A549 (cell line): ENCODE results near the gene SERPIND1. TPM values are rescaled to one million over a fixed set of nuclear protein-coding genes. Genes with fewer than 3 reads are reported as not detected.

Experiments
- ATAC-seq, 2 experiments: fragments of 200-7000 bp in 1 of 2; fragments of >200 bp in 1 of 2; cut with Nextera tagmentation in 1 of 2; cut with Tn5 transposase in 1 of 2; 3 replicates each; pipeline versions ENCODE4 v1.8.0 to v1.9.1; 2018 to 2020; ENCODE audit warnings: mild to moderate bottlenecking in 1 of 2, moderate library complexity in 1 of 2
- CTCF ChIA-PET: fragments of 300-600 bp; sonication (Branson Sonifier 250); formaldehyde crosslinking; extraction: SDS; loops from one replicate; lab custom pipeline; 2021; ENCODE audit warnings: antibody characterized with exemption, inconsistent platforms; lab: Yijun Ruan, JAX
- POLR2A ChIA-PET: fragments of 350-600 bp; formaldehyde crosslinking; extraction: SDS; loops from one replicate; lab custom pipeline; 2021; ENCODE audit warnings: antibody characterized with exemption, inconsistent platforms; lab: Yijun Ruan, JAX
- DNase-seq, 2 experiments: peaks; one replicate each; pipeline versions ENCODE4 v3.0.0 to v3.0.0-alpha.2; 2011 to 2016; ENCODE audit warnings: low read depth in 1 of 2, low spot score in 1 of 2
- FAIRE-seq: peaks from 2 replicates; lab custom pipeline; 2011; peaks lifted over from hg19 to GRCh38; lab: Jason Lieb, UNC
- H3K27ac ChIP-seq, 2 experiments: fragments of >200 bp; sonication (Bioruptor Twin); formaldehyde crosslinking; 3 replicates each; pipeline ENCODE4 v1.5.1; 2016 to 2017
- H3K4me1 ChIP-seq: fragments of >200 bp; sonication (Bioruptor Twin); formaldehyde crosslinking; 3 replicates; pipeline ENCODE4 v1.6.1; 2016
- H3K4me2 ChIP-seq: fragments of >200 bp; sonication (Bioruptor Twin); formaldehyde crosslinking; 3 replicates; pipeline ENCODE4 v1.6.1; 2016
- H3K4me3 ChIP-seq: fragments of >200 bp; sonication (Bioruptor Twin); formaldehyde crosslinking; 3 replicates; pipeline ENCODE4 v1.5.1; 2016
- H3K9me3 ChIP-seq: fragments of >200 bp; sonication (Bioruptor Twin); formaldehyde crosslinking; 3 replicates; pipeline ENCODE4 v1.6.1; 2016
- BCL3 ChIP-seq: fragments of >200 bp; sonication (Bioruptor Twin); formaldehyde crosslinking; IDR thresholded peaks from 3 replicates; pipeline ENCODE4 v1.6.1; 2016
- CBX2 ChIP-seq: fragments of 200-600 bp; sonication (generic); IDR thresholded peaks from 2 replicates; pipeline ENCODE4 v1.6.1; 2016; ENCODE audit warnings: low read depth, mild to moderate bottlenecking, borderline replicate concordance
- CHD4 ChIP-seq: fragments of 200-600 bp; sonication (generic); IDR thresholded peaks from 2 replicates; pipeline ENCODE4 v1.6.1; 2016; ENCODE audit warnings: antibody characterized with exemption, mild to moderate bottlenecking, borderline replicate concordance
- ESRRA ChIP-seq: fragments of 150-350 bp; IDR thresholded peaks from 2 replicates; pipeline ENCODE4 v1.6.1; 2014; ENCODE audit warnings: mild to moderate bottlenecking, low read length, borderline replicate concordance
- FOSL2 ChIP-seq, 2 experiments: fragments of 450-650 bp in 1 of 2; fragments of >200 bp in 1 of 2; sonication (Bioruptor Twin) in 1 of 2; formaldehyde crosslinking; IDR thresholded peaks; 2 replicates each; pipeline versions ENCODE4 v1.5.0 to v1.6.1; 2016 to 2020; ENCODE audit warnings: mild to moderate bottlenecking in 1 of 2, moderate library complexity in 1 of 2
- FOXS1 ChIP-seq: fragments of 250-450 bp; sonication (Bioruptor Pico); IDR thresholded peaks from 2 replicates; pipeline ENCODE4 v1.5.0; 2020; ENCODE audit warnings: mild to moderate bottlenecking, moderate library complexity
- GATA3 ChIP-seq: IDR thresholded peaks from 2 replicates; pipeline ENCODE4 v1.6.1; 2012; ENCODE audit warnings: borderline replicate concordance
- HEYL ChIP-seq: fragments of 250-450 bp; sonication (Bioruptor Pico); IDR thresholded peaks from 2 replicates; pipeline ENCODE4 v1.8.0; 2021; ENCODE audit warnings: mild to moderate bottlenecking, moderate library complexity
- HOXB13 ChIP-seq: fragments of 250-450 bp; sonication (Bioruptor Pico); IDR thresholded peaks from 2 replicates; pipeline ENCODE4 v1.5.0; 2020; ENCODE audit warnings: low read depth, mild to moderate bottlenecking, moderate library complexity
- KDM1A ChIP-seq: fragments of 200-600 bp; sonication (generic); IDR thresholded peaks from 2 replicates; pipeline ENCODE4 v1.6.1; 2016; ENCODE audit warnings: low read depth, mild to moderate bottlenecking
- NFE2L2 ChIP-seq: fragments of 150-350 bp; conservative IDR thresholded peaks from 2 replicates; pipeline ENCODE4 v1.6.1; 2014; ENCODE audit warnings: low read length
- NR3C1 ChIP-seq: fragments of >200 bp; sonication (Bioruptor Twin); formaldehyde crosslinking; IDR thresholded peaks from 3 replicates; pipeline ENCODE4 v1.6.1; 2017
- POLR2A ChIP-seq: IDR thresholded peaks from 2 replicates; pipeline ENCODE4 v1.6.1; 2012; ENCODE audit warnings: mild to moderate bottlenecking, low read length
- POLR2AphosphoS2 ChIP-seq: conservative IDR thresholded peaks from 2 replicates; pipeline ENCODE4 v1.6.1; 2012; ENCODE audit warnings: low read length, improper control_type of control experiment, inconsistent platforms
- RARB ChIP-seq: fragments of 250-450 bp; sonication (Bioruptor Pico); IDR thresholded peaks from 2 replicates; pipeline ENCODE4 v1.8.0; 2021; ENCODE audit warnings: mild to moderate bottlenecking, moderate library complexity
- SREBF2 ChIP-seq: fragments of 450-650 bp; IDR thresholded peaks from 2 replicates; pipeline ENCODE4 v1.6.1; 2014; ENCODE audit warnings: mild to moderate bottlenecking, moderate library complexity
- ZFP36 ChIP-seq: fragments of 450-650 bp; IDR thresholded peaks from 2 replicates; pipeline ENCODE4 v1.6.1; 2014; ENCODE audit warnings: borderline replicate concordance; ENCODE audit not compliant: partially characterized antibody
- WGBS: methylation state at CpG from one replicate; pipeline ENCODE4 v1.1.6; 2017; ENCODE audit errors: missing lambda C conversion rate; 5-methylcytosine and 5-hydroxymethylcytosine counted together
- polyA plus RNA-seq, 4 experiments: library from polyadenylated mRNA; depleted of rRNA in 3 of 4; stranded (reverse); fragments of >200 nt; fragmentation: RNase III in 1 of 4; extraction: RNeasy Plus Mini Kit Qiagen cat#74134 plus additional on column Dnase treatment in 1 of 4; gene quantifications; 2 replicates in 3 of 4; 3 replicates in 1 of 4; pipeline ENCODE4 v1.2.3, GENCODE V29; 2011 to 2017
- TF ChIP-seq, protein P1 (sequence below): fragments of 150-350 bp; IDR thresholded peaks from 2 replicates; pipeline ENCODE4 v1.6.1; 2014; ENCODE audit warnings: low read depth, mild to moderate bottlenecking, low read length
- TF ChIP-seq, protein P2 (sequence below): fragments of 200-600 bp; sonication (generic); IDR thresholded peaks from 2 replicates; pipeline ENCODE4 v1.6.1; 2016; ENCODE audit warnings: antibody characterized with exemption, mild to moderate bottlenecking, moderate library complexity
- TF ChIP-seq, protein P3 (sequence below): fragments of >200 bp; sonication (Bioruptor Twin); formaldehyde crosslinking; IDR thresholded peaks from 2 replicates; pipeline ENCODE4 v1.6.1; 2016

Gene SERPIND1
- polyA plus RNA-seq, 2 of the 4 experiments (the other 2 are of a cell fraction) = not detected

GRCh38 chr22:20742764-20743163 is 31.1 kb upstream of the SERPIND1 start:
- H3K4me1 ChIP-seq = no peaks in the 10 kb centered on the region
- H3K4me2 ChIP-seq = no peak overlapping the region
- no peak for DNase-seq
- H3K9me3 ChIP-seq = peaks cover 14% of the 10 kb centered on the region; the same call in 1 of the 3 replicates
- no peak for TF ChIP-seq NR3C1
- TF ChIP-seq, all 56 proteins: peak for 0
- H3K27ac ChIP-seq = no peak overlapping the region
- ChIA-PET CTCF (interaction anchor here (0.6 to 1.9 kb wide), 8 partner anchors 8 to 976 kb away, joined by 3 to 9 read pairs (median 4); no protein-coding TSS in a partner anchor), POLR2A (no interaction called here)
- WGBS = 70% methylated on average over 2 of the region's 2 CpGs
- H3K4me3 ChIP-seq = no peak overlapping the region
- no peak for ATAC-seq
- no peak for FAIRE-seq

- H3K4me3 ChIP-seq = no peak overlapping the region
- CTCF ChIA-PET = no interaction called here
- DNase-seq = no peak
- H3K4me1 ChIP-seq = no peaks in the 10 kb centered on the region
- POLR2A ChIA-PET = no interaction called here
- H3K27ac ChIP-seq = no peak overlapping the region
- FAIRE-seq = no peak
- no peak for ATAC-seq
- TF ChIP-seq HEYL (CRISPR knock-in tag) (no peak), SREBF2 (no peak), CHD4 (no peak), HOXB13 (CRISPR knock-in tag) (no peak), ZFP36 (no peak), GATA3 (no peak), KDM1A (no peak), POLR2AphosphoS2 (no peak), FOXS1 (no peak), BCL3 (no peak), FOSL2 (IDR thresholded peaks at IDR 0.05) (no peak), FOSL2 (CRISPR knock-in tag; IDR thresholded peaks at IDR 0.05) (no peak), POLR2A (no peak), RARB (no peak), CBX2 (no peak)
- TF ChIP-seq, protein P1, sequence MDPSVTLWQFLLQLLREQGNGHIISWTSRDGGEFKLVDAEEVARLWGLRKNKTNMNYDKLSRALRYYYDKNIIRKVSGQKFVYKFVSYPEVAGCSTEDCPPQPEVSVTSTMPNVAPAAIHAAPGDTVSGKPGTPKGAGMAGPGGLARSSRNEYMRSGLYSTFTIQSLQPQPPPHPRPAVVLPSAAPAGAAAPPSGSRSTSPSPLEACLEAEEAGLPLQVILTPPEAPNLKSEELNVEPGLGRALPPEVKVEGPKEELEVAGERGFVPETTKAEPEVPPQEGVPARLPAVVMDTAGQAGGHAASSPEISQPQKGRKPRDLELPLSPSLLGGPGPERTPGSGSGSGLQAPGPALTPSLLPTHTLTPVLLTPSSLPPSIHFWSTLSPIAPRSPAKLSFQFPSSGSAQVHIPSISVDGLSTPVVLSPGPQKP = no peak
- TF ChIP-seq, protein P2, sequence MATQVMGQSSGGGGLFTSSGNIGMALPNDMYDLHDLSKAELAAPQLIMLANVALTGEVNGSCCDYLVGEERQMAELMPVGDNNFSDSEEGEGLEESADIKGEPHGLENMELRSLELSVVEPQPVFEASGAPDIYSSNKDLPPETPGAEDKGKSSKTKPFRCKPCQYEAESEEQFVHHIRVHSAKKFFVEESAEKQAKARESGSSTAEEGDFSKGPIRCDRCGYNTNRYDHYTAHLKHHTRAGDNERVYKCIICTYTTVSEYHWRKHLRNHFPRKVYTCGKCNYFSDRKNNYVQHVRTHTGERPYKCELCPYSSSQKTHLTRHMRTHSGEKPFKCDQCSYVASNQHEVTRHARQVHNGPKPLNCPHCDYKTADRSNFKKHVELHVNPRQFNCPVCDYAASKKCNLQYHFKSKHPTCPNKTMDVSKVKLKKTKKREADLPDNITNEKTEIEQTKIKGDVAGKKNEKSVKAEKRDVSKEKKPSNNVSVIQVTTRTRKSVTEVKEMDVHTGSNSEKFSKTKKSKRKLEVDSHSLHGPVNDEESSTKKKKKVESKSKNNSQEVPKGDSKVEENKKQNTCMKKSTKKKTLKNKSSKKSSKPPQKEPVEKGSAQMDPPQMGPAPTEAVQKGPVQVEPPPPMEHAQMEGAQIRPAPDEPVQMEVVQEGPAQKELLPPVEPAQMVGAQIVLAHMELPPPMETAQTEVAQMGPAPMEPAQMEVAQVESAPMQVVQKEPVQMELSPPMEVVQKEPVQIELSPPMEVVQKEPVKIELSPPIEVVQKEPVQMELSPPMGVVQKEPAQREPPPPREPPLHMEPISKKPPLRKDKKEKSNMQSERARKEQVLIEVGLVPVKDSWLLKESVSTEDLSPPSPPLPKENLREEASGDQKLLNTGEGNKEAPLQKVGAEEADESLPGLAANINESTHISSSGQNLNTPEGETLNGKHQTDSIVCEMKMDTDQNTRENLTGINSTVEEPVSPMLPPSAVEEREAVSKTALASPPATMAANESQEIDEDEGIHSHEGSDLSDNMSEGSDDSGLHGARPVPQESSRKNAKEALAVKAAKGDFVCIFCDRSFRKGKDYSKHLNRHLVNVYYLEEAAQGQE = no peak
- TF ChIP-seq, protein P3, sequence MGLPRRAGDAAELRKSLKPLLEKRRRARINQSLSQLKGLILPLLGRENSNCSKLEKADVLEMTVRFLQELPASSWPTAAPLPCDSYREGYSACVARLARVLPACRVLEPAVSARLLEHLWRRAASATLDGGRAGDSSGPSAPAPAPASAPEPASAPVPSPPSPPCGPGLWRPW = no peak
- H3K9me3 ChIP-seq = peaks cover 14% of the 10 kb centered on the region; the same call in 1 of the 3 replicates
- 95% methylated on average over 15 of the region's 15 CpGs for WGBS
- H3K4me2 ChIP-seq = no peak overlapping the region
Measured at GRCh38 chr22:20744456-20744855, 29.5 kb upstream of the SERPIND1 start.

DNA sequence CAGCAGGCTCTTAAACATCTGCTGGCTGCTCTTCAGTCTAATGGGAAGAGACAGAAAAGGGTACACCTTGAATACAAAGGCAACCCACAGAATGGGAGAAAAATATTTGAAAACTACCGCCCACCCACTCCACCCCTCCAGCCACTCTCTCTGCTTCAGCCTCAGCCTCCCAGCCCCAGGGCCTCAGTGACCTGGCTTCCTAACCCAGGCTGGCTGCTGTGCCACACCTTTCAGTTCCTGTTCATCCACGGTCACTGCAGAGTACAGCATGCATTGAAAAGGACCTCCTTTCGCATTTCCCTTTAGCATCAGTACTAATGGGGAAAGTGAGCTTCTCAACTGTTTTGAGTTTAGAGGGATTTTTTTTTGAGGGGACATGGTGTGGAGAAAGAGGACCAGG is 28.8 kb upstream of the SERPIND1 start:
- H3K4me1 ChIP-seq = no peaks in the 10 kb centered on the region
- no peak for ATAC-seq
- ChIA-PET CTCF (interaction anchor here (0.5 kb wide), 1 partner anchor 11 kb away, joined by 3 read pairs; no protein-coding TSS in a partner anchor), POLR2A (no interaction called here)
- FAIRE-seq = no peak
- WGBS = 91% methylated on average over 3 of the region's 3 CpGs
- H3K4me2 ChIP-seq = no peak overlapping the region
- H3K27ac ChIP-seq = no peak overlapping the region
- no peak for DNase-seq
- peaks cover 13% of the 10 kb centered on the region; the same call in 1 of the 3 replicates for H3K9me3 ChIP-seq
- H3K4me3 ChIP-seq = no peak overlapping the region
- TF ChIP-seq, protein P2 = no peak
- TF ChIP-seq NFE2L2 (no peak), CHD4 (no peak), ESRRA (no peak), POLR2A (no peak), HEYL (CRISPR knock-in tag) (no peak)
